SHP77 treated with DMSO at 0.1 percent for 48 hours (cell line): ENCODE measurements around the gene PSMB3.
A peak's percentile ranks its signal among the peaks of the same experiment; 100 is the strongest.

Source experiments
- DNase-seq: peaks from one replicate; lab custom pipeline; 2025; lab: John Stamatoyannopoulos, UW

The PSMB3 gene

GRCh38 chr17:38797158-38797490 is 44.6 kb downstream of the PSMB3 start:
- DNase-seq, result no peak

- no peak for DNase-seq
Observed at GRCh38 chr17:38797828-38798227, 45.3 kb downstream of the PSMB3 start.

GRCh38 chr17:38798614-38799500 is 46.3 kb downstream of the PSMB3 start:
- DNase-seq, result no peak

- DNase-seq, result peak; percentile 90
Observed at GRCh38 chr17:38799501-38800236, 47.1 kb downstream of the PSMB3 start, which contains the start of gene PIP4K2B. Gene PIP4K2B (minus strand): TSS chr17:38799556. CDS start chr17:38799424, 132 bp downstream.

GRCh38 chr17:38800237-38800760 is 47.8 kb downstream of the PSMB3 start:
- DNase-seq, result no peak

- DNase-seq, result no peak
Observed at GRCh38 chr17:38809828-38810227, 57.3 kb downstream of the PSMB3 start.
